ENCODE results near the gene PDE7B. TPM values are rescaled to one million over a fixed set of nuclear protein-coding genes. Genes with fewer than 3 reads are reported as not detected.

Gene PDE7B
- total and polyA plus RNA-seq, 2 of the 8 experiments (the other 6 are each of a cell fraction or from before 2014, with no cell fraction given), result not detected

DNA sequence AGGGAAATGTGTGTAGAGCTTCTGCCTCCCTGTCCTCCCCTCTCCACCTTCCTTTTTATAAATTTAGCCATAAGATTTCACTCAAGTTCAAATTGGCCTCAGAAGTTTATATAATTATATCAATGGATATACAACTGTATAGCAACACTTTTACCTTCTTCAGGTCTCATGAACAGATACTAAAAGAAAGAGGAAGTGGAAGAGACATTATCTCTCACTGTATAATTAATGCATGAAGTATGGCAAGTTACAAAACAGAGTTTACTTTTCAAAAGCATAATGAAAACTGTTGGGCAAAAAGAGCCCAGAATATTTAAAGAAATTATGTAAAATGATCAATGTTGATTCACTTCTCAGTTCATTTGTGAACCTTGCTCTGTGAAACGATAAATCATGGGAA lies 99.7 kb downstream of the PDE7B start:
- ChIA-PET POLR2A (ENCODE audit: partially characterized antibody) (no interaction called here), CTCF (ENCODE audit: partially characterized antibody) (interaction anchor here (0.6 kb wide), 1 partner anchor 789 kb away, joined by 3 read pairs; no protein-coding TSS in a partner anchor)
- Histone ChIP-seq H3K27me3 (replicated peaks in 1 of 4; ENCODE audit: control insufficient read depth in 3 of 4, extremely low read depth in 1 of 4, insufficient read depth in 3 of 4, low read length in 3 of 4) (no peaks in the 10 kb centered on the region), H3K23me2 (ENCODE audit: low read depth, low read length) (no peaks in the 10 kb centered on the region), H3K4me1 (replicated peaks in 1 of 4; ENCODE audit: control insufficient read depth in 3 of 4, insufficient read depth in 4 of 4, low read length in 3 of 4) (no peaks in the 10 kb centered on the region), H2BK5ac (ENCODE audit: low read depth, low read length) (no peak overlapping the region), H4K91ac (replicated peaks; ENCODE audit: insufficient read length, low read length) (no peak overlapping the region), H3K79me2 (ENCODE audit: control insufficient read depth in 1 of 2, insufficient read depth in 2 of 2, low read length in 2 of 2) (no peaks in the 10 kb centered on the region), H2AK5ac (ENCODE audit: low read depth, low read length) (no peak overlapping the region), H3K36me3 (ENCODE audit: control insufficient read depth in 2 of 4, insufficient read depth in 4 of 4, low read length in 3 of 4) (no peaks in the 10 kb centered on the region), H3K14ac (ENCODE audit: insufficient read length) (no peak overlapping the region), H3K56ac (replicated peaks; ENCODE audit: insufficient read length, low read depth, low read length) (no peak overlapping the region), H2AFZ (ENCODE audit: low read length) (no peak overlapping the region), H3K4ac (replicated peaks; ENCODE audit: insufficient read length, low read depth, low read length) (no peak overlapping the region), H4K8ac (ENCODE audit: extremely low read depth, insufficient read depth, low read length) (no peak overlapping the region), H2BK15ac (ENCODE audit: low read length) (no peak overlapping the region), H2BK120ac (replicated peaks; ENCODE audit: low read depth, low read length) (no peak overlapping the region), H3K23ac (ENCODE audit: insufficient read length) (no peak overlapping the region), H3K4me3 (ENCODE audit: extremely low read depth in 1 of 4, insufficient read depth in 2 of 4, low read depth in 3 of 4, low read length in 4 of 4) (no peak overlapping the region), H3K18ac (ENCODE audit: extremely low read depth, low read length) (no peak overlapping the region), H3K79me1 (ENCODE audit: low read depth, low read length) (no peaks in the 10 kb centered on the region), H3K9ac (replicated peaks in 1 of 4; ENCODE audit: extremely low read depth in 1 of 4, low read depth in 3 of 4, low read length in 3 of 4) (no peak overlapping the region), H2BK12ac (ENCODE audit: low read depth, low read length) (no peak overlapping the region), H4K5ac (ENCODE audit: insufficient read length, low read depth, low read length) (no peak overlapping the region), H3K27ac (ENCODE audit: low read depth, low read length) (no peak overlapping the region), H2BK20ac (ENCODE audit: low read length) (no peak overlapping the region), H4K20me1 (replicated peaks in 1 of 2; ENCODE audit: control insufficient read depth in 1 of 2, insufficient read depth in 2 of 2, low read length in 2 of 2) (no peaks in the 10 kb centered on the region), H3K9me3 (ENCODE audit: insufficient read depth in 2 of 2, low read depth in 1 of 2, low read length in 1 of 2) (no peaks in the 10 kb centered on the region), H3K4me2 (ENCODE audit: insufficient read depth in 1 of 2, low read depth in 2 of 2, low read length in 2 of 2) (no peak overlapping the region)
- WGBS, 2 experiments (ENCODE audit: extremely low coverage in 1 of 2, insufficient coverage in 1 of 2, insufficient read length in 1 of 2, insufficient replicate concordance in 2 of 2, low coverage in 1 of 2, low lambda C conversion rate in 2 of 2, missing lambda C conversion rate in 1 of 2), result 88% methylated on average over 1 of the region's 1 CpG; no CpG with 5 or more reads in 1 of the 2 experiments
- no peak for DNase-seq (ENCODE audit: low read depth in 1 of 2, low spot score in 2 of 2)
- TF ChIP-seq CTBP2 (IDR thresholded peaks at IDR 0.05; ENCODE audit: borderline replicate concordance, insufficient read depth, insufficient read length, low read length), result no peak
- TF ChIP-seq GABPA (IDR thresholded peaks at IDR 0.05; ENCODE audit: borderline replicate concordance, insufficient read depth, low read length), result no peak
- no peak for FAIRE-seq

Measured in H1 (cell line).